Measurements from ENCODE around the gene SF3B2.
"Not testable (repeated sequence)": the region's sequence is repeated elsewhere in the genome, so short reads cannot be mapped to it uniquely, and the experiment has no call there.

SF3B2 gene

DNA sequence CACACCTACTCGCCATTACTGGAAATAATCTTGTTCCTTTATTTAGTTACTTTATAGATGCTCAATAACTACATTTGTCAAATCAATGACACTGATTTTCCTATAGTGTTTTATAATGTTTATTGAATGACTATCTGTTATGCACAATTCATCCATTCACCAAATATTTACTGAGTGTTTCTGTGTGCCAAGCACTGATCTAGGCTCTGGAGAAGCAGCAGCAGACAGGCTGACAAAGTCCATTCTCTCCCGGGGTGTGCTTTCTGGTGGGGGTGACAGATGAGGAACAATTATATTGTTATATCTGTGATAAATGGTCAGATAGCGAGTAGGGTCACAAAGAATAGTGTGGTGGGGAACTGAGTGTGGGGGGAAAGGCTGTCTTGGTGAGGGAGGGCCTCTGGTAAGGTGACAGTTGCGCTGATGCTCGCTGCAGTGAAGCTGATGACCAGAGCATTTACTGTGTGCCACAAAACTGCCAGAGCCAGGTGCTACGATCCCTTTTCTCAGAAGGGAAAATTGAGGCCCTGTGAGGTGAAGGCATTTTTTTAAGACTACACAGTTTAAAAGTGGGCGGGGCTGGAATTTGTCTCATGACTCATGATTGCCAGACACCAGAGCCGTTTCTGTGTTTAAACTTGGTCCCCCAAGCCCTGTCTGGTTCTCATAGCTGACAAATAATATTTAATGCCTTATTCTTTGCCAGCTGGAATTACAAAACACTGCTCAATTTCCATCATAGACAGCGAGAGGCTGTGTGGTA lies 28.1 kb downstream of the SF3B2 start:
- DNase-seq: no peak

- DNase-seq: peak; percentile 40
Observed at GRCh38 chr11:66081505-66081904, 29.3 kb downstream of the SF3B2 start.

DNA sequence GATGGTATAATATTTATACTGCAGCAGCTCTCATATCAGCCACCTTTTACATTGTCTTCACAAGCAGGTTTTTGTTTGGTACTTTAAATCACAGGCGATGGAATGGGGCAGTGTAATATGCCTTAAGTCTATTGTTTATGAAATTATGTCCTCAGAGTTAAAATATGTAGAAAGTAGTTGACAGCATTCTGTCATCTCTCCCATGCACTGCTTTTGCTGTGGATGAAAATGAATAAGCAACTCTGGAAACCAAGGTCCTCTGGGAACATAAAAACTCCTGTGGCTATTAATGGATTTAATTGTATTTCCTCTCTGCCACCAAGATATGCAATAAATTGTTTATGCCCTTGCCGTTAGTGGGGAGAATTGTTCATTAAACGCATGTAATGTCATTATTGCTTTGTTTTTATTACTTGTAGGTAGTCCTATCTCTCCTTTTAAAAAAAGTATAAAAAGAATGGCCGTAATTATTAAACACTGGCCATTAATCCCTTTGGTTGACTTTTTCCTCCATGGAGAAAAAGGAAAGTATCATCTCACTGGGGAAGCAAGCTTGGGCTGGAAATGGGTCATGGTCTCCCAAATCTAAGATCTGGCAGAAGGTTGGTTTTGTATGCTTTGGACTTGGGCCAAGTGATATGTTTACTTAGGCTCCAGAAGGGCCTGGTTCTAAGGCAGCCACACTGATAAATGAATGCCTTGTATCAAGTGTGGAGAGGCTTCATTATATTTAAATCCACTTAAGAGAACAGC lies 31.0 kb downstream of the SF3B2 start:
- no peak for DNase-seq

GRCh38 chr11:66083767-66084166 lies 31.6 kb downstream of the SF3B2 start:
- no peak for DNase-seq

DNA sequence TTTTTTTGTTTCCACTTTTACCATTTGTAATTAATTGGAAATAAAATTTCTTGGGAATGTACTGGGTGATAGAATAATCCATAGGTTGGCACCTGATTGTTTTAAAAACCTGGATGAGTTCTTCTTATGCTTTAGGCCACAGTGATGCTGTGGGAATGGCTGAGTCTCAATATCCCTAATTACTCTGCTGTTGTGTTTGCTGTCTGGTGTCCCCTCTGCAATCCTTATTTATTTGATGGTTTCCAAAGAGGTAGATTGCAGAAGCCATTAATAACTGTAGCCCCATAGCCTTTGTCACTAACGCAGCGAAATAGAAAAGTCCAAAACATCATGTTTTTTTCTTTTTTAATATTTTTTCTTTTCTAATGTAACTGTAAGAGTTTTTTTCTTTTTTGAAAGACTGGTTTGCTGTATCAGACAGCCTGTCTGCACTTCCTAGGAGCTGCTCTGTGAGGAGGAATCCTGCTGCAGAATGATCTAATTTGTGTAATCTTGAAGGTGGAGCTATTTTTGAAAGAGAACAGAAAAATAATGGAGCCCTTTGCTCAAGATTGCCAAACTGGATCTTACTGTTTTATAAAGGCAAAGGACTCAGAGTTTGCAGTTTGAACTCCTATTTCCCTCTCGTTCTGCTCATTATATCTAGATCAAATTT lies 32.8 kb downstream of the SF3B2 start:
- DNase-seq: no peak

GRCh38 chr11:66087148-66087908 lies 35.2 kb downstream of the SF3B2 start:
- DNase-seq: no peak

- no peak for DNase-seq
Observed at GRCh38 chr11:66089067-66089466, 36.9 kb downstream of the SF3B2 start.

DNA sequence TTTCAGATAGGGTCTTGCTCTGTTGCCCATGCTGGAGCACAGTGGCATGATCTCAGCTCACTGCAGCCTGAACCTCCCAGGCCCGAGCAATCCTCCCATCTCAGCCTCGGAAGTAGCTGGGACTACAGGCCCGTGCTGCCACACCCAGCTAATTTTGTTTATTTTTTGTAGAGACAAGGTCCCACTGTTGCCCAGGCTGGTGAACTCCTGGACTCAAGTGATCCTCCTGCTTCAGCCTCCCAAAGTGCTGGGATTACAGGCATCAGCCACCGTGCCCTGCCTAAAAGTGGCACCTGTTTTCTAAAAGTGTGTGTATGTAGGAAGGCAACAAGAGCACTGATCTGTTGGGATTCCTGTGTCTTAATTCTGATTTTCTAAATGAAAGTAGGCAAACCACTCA lies 38.1 kb downstream of the SF3B2 start:
- no peak for DNase-seq

- DNase-seq: not testable (repeated sequence)
Observed at GRCh38 chr11:66092125-66092524, 40.0 kb downstream of the SF3B2 start.

GRCh38 chr11:66099746-66100145 lies 47.6 kb downstream of the SF3B2 start:
- not testable (repeated sequence) for DNase-seq

GRCh38 chr11:66100272-66101065 lies 48.3 kb downstream of the SF3B2 start:
- peak; percentile 65 for DNase-seq

DNA sequence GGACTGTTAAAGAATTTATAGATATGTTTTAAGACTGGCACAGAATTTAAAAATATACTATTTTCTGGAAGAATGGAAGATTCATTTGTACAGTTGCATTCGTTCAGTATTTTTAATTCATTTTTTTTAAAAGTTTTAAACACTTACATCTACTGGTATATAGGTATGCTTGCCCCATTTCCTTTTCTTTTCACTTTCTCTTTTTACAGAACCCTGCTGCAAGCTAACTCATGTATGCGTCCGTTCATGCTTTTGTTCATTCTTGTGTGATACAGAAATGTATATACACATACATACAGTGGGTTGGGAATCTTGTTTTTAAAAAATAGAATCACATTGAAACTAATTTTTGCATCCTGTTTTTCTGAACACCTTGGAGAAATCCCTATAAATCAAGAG lies 48.9 kb downstream of the SF3B2 start:
- no peak for DNase-seq

GRCh38 chr11:66104057-66104638 lies 52.0 kb downstream of the SF3B2 start:
- no peak for DNase-seq

GRCh38 chr11:66106786-66107599 lies 54.8 kb downstream of the SF3B2 start:
- DNase-seq: no peak

GRCh38 chr11:66107600-66108510 lies 55.7 kb downstream of the SF3B2 start:
- DNase-seq: no peak

- no peak for DNase-seq
Observed at GRCh38 chr11:66109294-66109693, 57.1 kb downstream of the SF3B2 start.

DNA sequence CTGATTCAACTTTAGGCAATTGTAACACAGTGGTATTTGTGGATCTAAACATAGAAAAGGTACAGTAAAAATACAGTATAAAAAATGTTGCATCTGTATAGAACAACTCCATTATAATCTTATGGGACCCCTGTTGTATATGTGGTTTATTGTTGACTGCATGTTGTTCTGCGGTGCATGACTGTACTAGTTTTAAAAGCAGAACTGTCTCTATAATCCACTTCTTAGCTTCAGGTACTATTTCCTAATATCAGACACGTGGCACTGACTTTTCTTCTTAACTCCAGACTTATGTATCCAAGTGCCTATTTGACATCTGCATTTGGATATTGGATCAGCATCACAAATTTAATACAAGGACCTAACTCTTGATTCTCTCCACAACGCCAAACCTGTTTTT lies 59.0 kb downstream of the SF3B2 start:
- no peak for DNase-seq

GRCh38 chr11:66112041-66112491 lies 59.9 kb downstream of the SF3B2 start:
- DNase-seq: no peak

Data from midbrain (tissue), 1 donor.